SK-N-SH (cell line): ENCODE results near the gene DYNLT2B. TPM values are rescaled to one million over a fixed set of nuclear protein-coding genes. Genes with fewer than 3 reads are reported as not detected.

ENCODE experiments used
- CTCF ChIA-PET: fragments of 300-600, 350-600 bp; formaldehyde crosslinking; extraction: SDS; loops from one replicate; lab custom pipeline; 2021; lab: Yijun Ruan, JAX
- POLR2A ChIA-PET: fragments of 350-600 bp; sonication (Branson Sonifier 250); formaldehyde crosslinking; extraction: SDS; loops from one replicate; lab custom pipeline; 2020; ENCODE audit warnings: antibody characterized with exemption, inconsistent platforms; lab: Yijun Ruan, JAX
- DNase-seq: peaks from one replicate; pipeline ENCODE4 v3.0.0; 2012
- H2AFZ ChIP-seq: fragments of 200-600 bp; sonication (generic); 2 replicates; pipeline ENCODE4 v1.8.1; 2016; ENCODE audit warnings: antibody characterized with exemption, mild to moderate bottlenecking, low read depth
- H3F3A ChIP-seq: fragments of 200-600 bp; sonication (generic); replicated peaks from 2 replicates; pipeline ENCODE3; 2016; ENCODE audit warnings: antibody characterized with exemption, mild to moderate bottlenecking; ENCODE audit not compliant: insufficient read depth
- H3K27ac ChIP-seq, 2 experiments: fragments of 200-500 bp in 1 of 2; fragments of 200-600 bp in 1 of 2; sonication (Bioruptor generic) in 1 of 2; sonication (generic), shearing (Covaris generic) in 1 of 2; 2 replicates each; pipeline versions ENCODE4 v1.5.1 to v1.6.1; 2014 to 2016; ENCODE audit warnings: low read depth in 2 of 2, inconsistent platforms in 1 of 2, low read length in 1 of 2, mild to moderate bottlenecking in 1 of 2, mixed read lengths in 1 of 2
- H3K27me3 ChIP-seq: fragments of 200-600 bp; sonication (generic), shearing (Covaris generic); 2 replicates; pipeline ENCODE4 v1.6.1; 2016; ENCODE audit warnings: mixed run types; ENCODE audit not compliant: insufficient read depth
- H3K36me3 ChIP-seq, 2 experiments: fragments of 200-500 bp in 1 of 2; fragments of 200-600 bp in 1 of 2; sonication (Bioruptor generic) in 1 of 2; sonication (generic) in 1 of 2; replicated peaks in 1 of 2; 2 replicates each; pipeline versions ENCODE3 to v1.5.1; 2014 to 2016; ENCODE audit warnings: low read length in 1 of 2, mild to moderate bottlenecking in 1 of 2; ENCODE audit not compliant: insufficient read depth in 2 of 2, control insufficient read depth in 1 of 2
- H3K4me1 ChIP-seq, 2 experiments: fragments of 200-500 bp in 1 of 2; fragments of 200-600 bp in 1 of 2; sonication (Bioruptor generic) in 1 of 2; sonication (generic), shearing (Covaris generic) in 1 of 2; 2 replicates each; pipeline versions ENCODE4 v1.5.1 to v1.6.1; 2014 to 2016; ENCODE audit warnings: low read depth in 1 of 2, low read length in 1 of 2, mixed run types in 1 of 2; ENCODE audit not compliant: insufficient read depth in 2 of 2, control insufficient read depth in 1 of 2
- H3K4me2 ChIP-seq: fragments of 200-600 bp; sonication (generic), shearing (Covaris generic); 2 replicates; pipeline ENCODE4 v1.6.1; 2017; ENCODE audit warnings: mixed run types
- H3K4me3 ChIP-seq, 2 experiments: fragments of 200-500 bp in 1 of 2; fragments of 200-600 bp in 1 of 2; sonication (Bioruptor generic) in 1 of 2; sonication (generic), shearing (Covaris generic) in 1 of 2; 2 replicates each; pipeline versions ENCODE4 v1.5.1 to v1.8.1; 2014 to 2016; ENCODE audit warnings: low read depth in 2 of 2, inconsistent platforms in 1 of 2, low read length in 1 of 2, mild to moderate bottlenecking in 1 of 2, mixed read lengths in 1 of 2, moderate library complexity in 1 of 2
- H3K79me2 ChIP-seq: fragments of 200-600 bp; sonication (generic); 2 replicates; pipeline ENCODE4 v1.8.1; 2017; ENCODE audit warnings: mild to moderate bottlenecking; ENCODE audit not compliant: insufficient read depth
- H3K9ac ChIP-seq: fragments of 200-600 bp; sonication (generic); 2 replicates; pipeline ENCODE4 v1.6.1; 2017; ENCODE audit warnings: mixed run types
- H3K9me2 ChIP-seq: fragments of 200-600 bp; sonication (generic); 2 replicates; pipeline ENCODE4 v1.6.1; 2017; ENCODE audit warnings: mixed run types
- H3K9me3 ChIP-seq: fragments of 200-600 bp; sonication (generic); 2 replicates; pipeline ENCODE4 v1.6.1; 2017; ENCODE audit warnings: mixed run types, mild to moderate bottlenecking, moderate library complexity
- H4K20me1 ChIP-seq: fragments of 200-600 bp; sonication (generic); 2 replicates; pipeline ENCODE4 v1.6.1; 2017; ENCODE audit warnings: mild to moderate bottlenecking, mixed run types; ENCODE audit not compliant: insufficient read depth
- RCOR1 ChIP-seq: fragments of 150-350 bp; IDR thresholded peaks from 2 replicates; pipeline ENCODE4 v1.6.1; 2017; ENCODE audit warnings: antibody characterized with exemption, low read length
- WGBS: methylation state at CpG from one replicate; pipeline ENCODE4 v1.1.6; 2017; ENCODE audit warnings: low lambda C conversion rate; 5-methylcytosine and 5-hydroxymethylcytosine counted together
- polyA plus RNA-seq, 3 experiments: library from polyadenylated mRNA; depleted of rRNA; stranded (reverse); fragments of >200 nt; gene quantifications; 2 replicates each; pipeline ENCODE4 v1.2.3, GENCODE V29; 2012
- small RNA-seq, 7 experiments: library from RNA; depleted of rRNA; stranded (forward); fragments of <200 nt; gene quantifications; one replicate each; pipeline ENCODE3, GENCODE V24; 2012

Gene DYNLT2B
- polyA plus RNA-seq, 1 of the 3 experiments (the other 2 are of a cell fraction) = 31.7 TPM

GRCh38 chr3:196241704-196242103 is 76.3 kb downstream of the DYNLT2B start:
- Histone ChIP-seq H3K4me3 (no peak overlapping the region), H3K27ac (no peak overlapping the region), H3K9ac (no peak overlapping the region), H3K4me2 (no peak overlapping the region), H3K36me3 (peaks cover 52% of the 10 kb centered on the region in 2 experiments), H3F3A (peaks cover 9% of the 10 kb centered on the region), H2AFZ (no peak overlapping the region), H3K27me3 (no peaks in the 10 kb centered on the region), H3K9me3 (no peaks in the 10 kb centered on the region), H3K4me1 (no peaks in the 10 kb centered on the region), H3K9me2 (no peaks in the 10 kb centered on the region)
- 89% methylated on average over 8 of the region's 8 CpGs for WGBS
- POLR2A ChIA-PET = no interaction called here
- CTCF ChIA-PET = interaction anchor here (1.8 kb wide), 1 partner anchor 13 kb away, joined by 4 read pairs; no protein-coding TSS in a partner anchor
- no peak for DNase-seq
- TF ChIP-seq RCOR1 = no peak
- TF ChIP-seq, all 33 proteins: peak for 0
- Histone ChIP-seq H3K79me2 (no peaks in the 10 kb centered on the region), H4K20me1 (no peaks in the 10 kb centered on the region)

Small RNA genes lying within 50 kb of the gene (small RNA-seq; reads per million reads assigned to genes)
- gene AC069257.2 = 0 reads per million in 7 experiments
- 0 to 1.0 (median 0) reads per million in 7 experiments for gene RNU6-910P

Other genes with a start within 250 kb of the DYNLT2B start
- 35.0 and 53.5 TPM in 2 replicates for gene TFRC, start 236.2 kb downstream of the DYNLT2B start, polyA plus RNA-seq (2012; rRNA removed)
- gene ZDHHC19, start 106.8 kb downstream of the DYNLT2B start, polyA plus RNA-seq (2012; rRNA removed) = not detected in 2 replicates
- gene SLC51A, start 101.7 kb downstream of the DYNLT2B start, polyA plus RNA-seq (2012; rRNA removed) = not detected in 2 replicates
- 45.9 and 52.4 TPM in 2 replicates for gene PCYT1A, start 30.5 kb downstream of the DYNLT2B start, polyA plus RNA-seq (2012; rRNA removed)
- gene TM4SF19, start 20.1 kb upstream of the DYNLT2B start, polyA plus RNA-seq (2012; rRNA removed) = not detected in 2 replicates
- 6.4 and 8.1 TPM in 2 replicates for gene UBXN7, start 114.2 kb upstream of the DYNLT2B start, polyA plus RNA-seq (2012; rRNA removed)
- 1.8 and 1.9 TPM in 2 replicates for gene RNF168, start 185.5 kb upstream of the DYNLT2B start, polyA plus RNA-seq (2012; rRNA removed)
- gene SMCO1, start 197.1 kb upstream of the DYNLT2B start, polyA plus RNA-seq (2012; rRNA removed) = not detected in 2 replicates